Activated CD4-positive, alpha-beta T cell treated with anti-CD3 and anti-CD28 coated beads for 36 hours (primary cell): ENCODE results near the gene LRSAM1. TPM values are rescaled to one million over a fixed set of nuclear protein-coding genes. Genes with fewer than 3 reads are reported as not detected.

ENCODE experiments used
- ATAC-seq: fragments of 200-7000 bp; cut with Tn5 transposase; one replicate; pipeline ENCODE4 v1.10.0; 2021; ENCODE audit warnings: mild to moderate bottlenecking, moderate library complexity
- CTCF ChIA-PET: fragments of 350-600 bp; sonication (Branson Sonifier 250); formaldehyde crosslinking; loops from one replicate; lab custom pipeline; 2021; ENCODE audit warnings: antibody characterized with exemption; lab: Charles Lee
- POLR2A ChIA-PET: fragments of 350-600 bp; sonication (Branson Sonifier 250); formaldehyde crosslinking; loops from one replicate; lab custom pipeline; 2021; ENCODE audit warnings: antibody characterized with exemption, inconsistent platforms; lab: Charles Lee
- DNase-seq: peaks from one replicate; pipeline ENCODE4 v3.0.0-alpha.2; 2020
- H3K27ac Mint-ChIP-seq: one replicate; pipeline ENCODE4 v1.8.0; 2021; ENCODE audit warnings: mixed read lengths
- H3K27me3 Mint-ChIP-seq: one replicate; pipeline ENCODE4 v1.8.0; 2021; ENCODE audit warnings: mixed read lengths
- H3K36me3 Mint-ChIP-seq: one replicate; pipeline ENCODE4 v1.8.0; 2021; ENCODE audit warnings: low read depth, mixed read lengths
- H3K4me1 Mint-ChIP-seq: one replicate; pipeline ENCODE4 v1.8.0; 2021; ENCODE audit warnings: mixed read lengths
- H3K4me3 Mint-ChIP-seq: one replicate; pipeline ENCODE4 v1.8.0; 2021; ENCODE audit warnings: mild to moderate bottlenecking, moderate library complexity, mixed read lengths
- H3K9me3 Mint-ChIP-seq: one replicate; pipeline ENCODE4 v1.8.0; 2021; ENCODE audit warnings: low read depth, mixed read lengths
- intact Hi-C, 2 experiments: fragments of 100-400 bp; cut with DNase I in 1 of 2; cut with micrococcal nuclease in 1 of 2; formaldehyde crosslinking; loops; one replicate each; pipeline versions ENCODE4 v1.14.2 to v1.15.1; 2022 to 2024; cut with DNase I, micrococcal nuclease
- total RNA-seq, 2 experiments: library from RNA; stranded (reverse); gene quantifications; one replicate each; pipeline ENCODE4 v1.2.3, GENCODE V29; 2021

Gene LRSAM1
- total RNA-seq, 2 experiments from 2014 or later, result 20.0 to 20.4 TPM

GRCh38 chr9:127528422-127529251 lies 77.3 kb downstream of the LRSAM1 start:
- DNase-seq, result no peak
- Mint-ChIP-seq H3K27me3 (no peaks in the 10 kb centered on the region), H3K36me3 (peaks cover 19% of the 10 kb centered on the region), H3K9me3 (peaks cover 13% of the 10 kb centered on the region), H3K4me3 (no peak overlapping the region), H3K27ac (no peak overlapping the region), H3K4me1 (no peaks in the 10 kb centered on the region)
- ChIA-PET CTCF (interaction anchor here (0.5 to 0.8 kb wide), 2 partner anchors 8 to 110 kb away, joined by 3 read pairs; no protein-coding TSS in a partner anchor), POLR2A (no interaction called here)
- no peak for ATAC-seq
- intact Hi-C loops, result no loop called here

DNA sequence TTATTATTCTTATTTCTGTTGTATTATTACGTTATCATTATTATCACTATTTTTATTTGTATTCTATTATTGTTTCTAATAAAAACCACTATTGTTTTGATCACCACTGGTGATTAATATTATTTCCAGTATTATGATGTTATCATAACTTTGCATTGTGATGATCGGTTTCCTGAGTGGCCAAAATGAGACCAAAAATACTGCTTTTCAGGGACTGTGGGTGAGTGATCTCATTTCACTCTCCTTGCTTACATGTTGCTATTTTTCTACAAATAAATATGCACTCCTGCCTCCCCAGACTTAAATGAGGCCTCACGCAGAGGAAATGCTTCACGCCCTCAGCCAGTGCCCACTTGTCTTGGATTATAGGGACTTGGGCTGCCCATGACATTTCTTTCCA lies 78.4 kb downstream of the LRSAM1 start:
- ChIA-PET POLR2A (no interaction called here), CTCF (interaction anchor here (0.5 kb wide), 1 partner anchor 109 kb away, joined by 3 read pairs; no protein-coding TSS in a partner anchor)
- H3K4me3 Mint-ChIP-seq, result no peak overlapping the region
- no peaks in the 10 kb centered on the region for H3K27me3 Mint-ChIP-seq
- ATAC-seq (no peak), DNase-seq (no peak)
- peaks cover 15% of the 10 kb centered on the region for H3K36me3 Mint-ChIP-seq
- H3K4me1 Mint-ChIP-seq, result no peaks in the 10 kb centered on the region
- H3K9me3 Mint-ChIP-seq, result peaks cover 13% of the 10 kb centered on the region
- no peak overlapping the region for H3K27ac Mint-ChIP-seq
- intact Hi-C loops, result no loop called here

DNA sequence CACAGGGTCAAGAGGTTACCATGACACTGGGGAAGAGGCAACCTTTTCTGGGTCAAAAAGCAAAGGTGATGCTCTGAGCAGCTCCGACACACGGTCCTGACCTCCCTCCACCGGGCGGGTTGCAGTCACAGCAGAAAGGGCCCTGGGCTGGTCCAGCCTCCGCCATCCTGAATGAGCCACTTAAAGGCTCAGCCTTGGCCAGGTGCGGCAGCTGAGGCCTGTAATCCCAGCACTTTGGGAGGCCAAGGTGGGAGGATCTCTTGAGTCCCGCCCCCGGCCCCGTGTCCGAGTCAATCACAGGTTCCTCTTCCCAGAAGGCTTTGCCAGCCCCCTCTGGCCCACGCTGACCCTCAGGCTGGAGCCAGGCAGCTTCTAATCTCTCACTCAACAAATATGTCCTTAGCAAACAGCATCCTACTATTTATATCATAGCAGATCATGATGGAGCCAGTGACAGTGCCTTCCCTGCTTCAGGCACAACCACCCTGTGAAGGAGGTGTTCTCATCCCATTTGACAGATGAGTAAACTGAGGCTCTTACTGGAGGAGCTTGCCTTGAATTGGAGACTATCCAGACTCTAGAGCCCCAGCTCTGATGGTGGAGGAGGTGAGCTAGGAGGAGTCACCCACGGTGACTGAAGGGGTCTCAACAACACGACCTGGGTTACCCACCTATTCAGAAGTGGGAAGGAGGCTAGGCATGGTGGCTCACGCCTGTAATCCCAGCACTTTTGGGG lies 79.1 kb downstream of the LRSAM1 start:
- intact Hi-C loops, result no loop called here
- ATAC-seq (no peak), DNase-seq (no peak)
- H3K4me3 Mint-ChIP-seq, result no peak overlapping the region
- no peak overlapping the region for H3K27ac Mint-ChIP-seq
- POLR2A ChIA-PET, result interaction anchor here (0.5 kb wide), 1 partner anchor 66 kb away, joined by 3 read pairs; no protein-coding TSS in a partner anchor
- CTCF ChIA-PET, result no interaction called here
- no peaks in the 10 kb centered on the region for H3K4me1 Mint-ChIP-seq
- H3K36me3 Mint-ChIP-seq, result peaks cover 9% of the 10 kb centered on the region
- peaks cover 7% of the 10 kb centered on the region for H3K9me3 Mint-ChIP-seq
- H3K27me3 Mint-ChIP-seq, result no peaks in the 10 kb centered on the region

GRCh38 chr9:127531676-127532075 lies 80.4 kb downstream of the LRSAM1 start:
- Mint-ChIP-seq H3K27me3 (no peaks in the 10 kb centered on the region), H3K4me3 (no peak overlapping the region), H3K4me1 (no peaks in the 10 kb centered on the region), H3K36me3 (no peaks in the 10 kb centered on the region), H3K9me3 (no peaks in the 10 kb centered on the region), H3K27ac (no peak overlapping the region)
- CTCF ChIA-PET, result no interaction called here
- ATAC-seq (no peak), DNase-seq (no peak)
- POLR2A ChIA-PET, result no interaction called here
- intact Hi-C loops, result no loop called here

DNA sequence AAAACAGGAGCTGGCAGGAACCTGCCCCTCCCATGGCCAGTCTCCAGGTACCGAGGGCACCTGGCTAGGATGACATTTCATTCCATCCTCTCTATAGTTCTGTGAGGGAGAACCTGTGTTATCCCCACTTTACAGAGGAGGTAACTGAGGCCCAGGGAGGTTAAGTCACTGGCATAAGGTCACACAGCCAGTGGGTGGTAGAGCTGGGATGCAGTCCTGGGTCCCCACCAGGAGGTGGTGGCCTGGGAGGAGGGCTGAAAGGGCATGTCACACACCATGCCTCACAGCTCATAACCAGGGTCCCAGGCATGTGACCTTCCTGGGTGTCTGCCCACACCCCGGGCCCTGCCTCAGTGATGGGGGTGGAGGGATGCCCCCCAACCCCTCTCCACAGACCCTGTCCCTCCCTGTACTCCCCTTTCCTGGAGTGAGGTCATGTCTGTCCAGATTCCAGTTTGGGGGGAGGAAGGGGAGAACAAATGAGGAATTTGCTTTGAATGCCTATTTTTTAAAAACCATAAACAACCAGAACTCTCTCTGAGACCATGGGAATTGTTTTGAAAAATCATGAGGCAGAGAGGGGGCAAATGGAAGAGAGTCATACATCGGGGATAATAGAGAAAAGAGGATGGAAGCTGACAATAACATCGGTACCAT lies 83.1 kb downstream of the LRSAM1 start:
- no peaks in the 10 kb centered on the region for H3K27me3 Mint-ChIP-seq
- no peak for ATAC-seq
- H3K36me3 Mint-ChIP-seq, result no peaks in the 10 kb centered on the region
- intact Hi-C loops, result no loop called here
- H3K4me3 Mint-ChIP-seq, result no peak overlapping the region
- H3K9me3 Mint-ChIP-seq, result no peaks in the 10 kb centered on the region
- POLR2A ChIA-PET, result no interaction called here
- DNase-seq, result no peak
- H3K27ac Mint-ChIP-seq, result no peak overlapping the region
- CTCF ChIA-PET, result interaction anchor here (0.6 to 1.0 kb wide), 2 partner anchors 9 to 31 kb away, joined by 3 to 4 read pairs; no protein-coding TSS in a partner anchor
- no peaks in the 10 kb centered on the region for H3K4me1 Mint-ChIP-seq

DNA sequence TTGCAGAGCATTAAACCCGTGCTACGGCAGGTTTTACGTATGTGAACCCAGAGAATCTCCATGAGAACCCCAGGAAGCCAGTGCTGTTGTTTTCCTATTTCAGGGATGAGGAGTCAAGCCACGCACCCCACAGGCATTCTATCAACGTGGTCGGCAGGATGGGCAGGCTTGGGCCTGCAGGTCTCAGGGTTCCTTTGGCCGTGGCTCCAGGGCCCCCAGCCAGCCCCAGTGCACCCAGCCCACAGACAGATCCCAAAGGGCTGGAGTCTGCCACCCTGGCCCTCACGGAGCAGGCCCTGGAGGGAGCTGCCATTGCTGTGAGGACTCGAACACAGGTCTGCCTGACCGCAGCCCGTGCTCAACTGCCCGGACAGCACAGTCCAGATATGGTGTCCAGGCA lies 83.6 kb downstream of the LRSAM1 start:
- H3K27me3 Mint-ChIP-seq, result no peaks in the 10 kb centered on the region
- H3K9me3 Mint-ChIP-seq, result no peaks in the 10 kb centered on the region
- H3K36me3 Mint-ChIP-seq, result no peaks in the 10 kb centered on the region
- POLR2A ChIA-PET, result no interaction called here
- no peak overlapping the region for H3K4me3 Mint-ChIP-seq
- no peaks in the 10 kb centered on the region for H3K4me1 Mint-ChIP-seq
- no peak overlapping the region for H3K27ac Mint-ChIP-seq
- CTCF ChIA-PET, result interaction anchor here (1.0 kb wide), 1 partner anchor 9 kb away, joined by 4 read pairs; no protein-coding TSS in a partner anchor
- DNase-seq (no peak), ATAC-seq (no peak)
- intact Hi-C loops, result no loop called here

DNA sequence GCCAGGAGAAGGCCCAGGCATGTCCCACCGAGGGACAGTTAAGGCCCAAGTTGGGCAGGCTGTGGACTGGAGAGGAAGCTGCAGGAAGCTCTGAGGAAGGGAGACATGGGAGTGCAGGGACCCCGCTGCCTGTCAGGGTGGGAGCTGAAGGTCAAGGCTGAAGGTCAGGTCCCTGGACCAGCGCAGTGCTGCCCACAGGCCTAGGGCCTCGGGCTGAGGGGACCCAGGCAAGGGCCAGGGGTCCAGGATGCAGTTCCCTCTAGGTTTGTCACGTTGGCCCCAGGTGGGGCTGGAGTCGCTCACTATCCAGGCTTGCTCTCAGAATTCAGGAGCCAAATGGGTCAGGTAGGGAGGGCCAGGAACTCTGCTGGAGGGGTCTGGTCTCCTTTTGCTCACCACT lies 84.1 kb downstream of the LRSAM1 start:
- DNase-seq (no peak), ATAC-seq (no peak)
- Mint-ChIP-seq H3K27me3 (no peaks in the 10 kb centered on the region), H3K36me3 (no peaks in the 10 kb centered on the region), H3K9me3 (no peaks in the 10 kb centered on the region), H3K27ac (no peak overlapping the region), H3K4me3 (no peak overlapping the region), H3K4me1 (no peaks in the 10 kb centered on the region)
- ChIA-PET CTCF (interaction anchor here (1.0 kb wide), 1 partner anchor 10 kb away, joined by 4 read pairs; no protein-coding TSS in a partner anchor), POLR2A (no interaction called here)
- intact Hi-C loops, result no loop called here

DNA sequence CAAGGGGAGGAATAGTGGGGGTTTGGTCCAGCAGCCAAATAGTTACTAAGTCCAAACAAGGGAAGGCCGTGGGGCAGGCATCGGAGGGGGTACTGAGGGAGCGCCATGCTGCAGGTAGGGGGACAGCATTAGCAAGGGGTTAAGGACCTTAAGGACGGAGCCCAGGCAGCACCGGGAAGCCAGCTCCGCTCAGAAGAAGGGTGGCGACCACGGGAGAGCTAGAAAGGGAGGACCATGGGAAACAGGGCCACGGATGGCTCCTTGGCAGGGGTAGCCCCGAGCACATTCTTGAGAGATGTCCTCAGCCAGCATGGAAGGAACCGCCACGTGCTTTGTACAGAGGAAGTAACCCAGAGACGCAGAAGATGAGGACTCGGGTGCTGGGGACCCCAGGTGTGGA lies 84.5 kb downstream of the LRSAM1 start:
- DNase-seq (no peak), ATAC-seq (no peak)
- ChIA-PET POLR2A (no interaction called here), CTCF (interaction anchor here (0.6 kb wide), 1 partner anchor 1186 kb away, joined by 3 read pairs; no protein-coding TSS in a partner anchor)
- Mint-ChIP-seq H3K4me1 (no peaks in the 10 kb centered on the region), H3K9me3 (no peaks in the 10 kb centered on the region), H3K27ac (no peak overlapping the region), H3K27me3 (no peaks in the 10 kb centered on the region), H3K36me3 (no peaks in the 10 kb centered on the region), H3K4me3 (no peak overlapping the region)
- intact Hi-C loops, result no loop called here

DNA sequence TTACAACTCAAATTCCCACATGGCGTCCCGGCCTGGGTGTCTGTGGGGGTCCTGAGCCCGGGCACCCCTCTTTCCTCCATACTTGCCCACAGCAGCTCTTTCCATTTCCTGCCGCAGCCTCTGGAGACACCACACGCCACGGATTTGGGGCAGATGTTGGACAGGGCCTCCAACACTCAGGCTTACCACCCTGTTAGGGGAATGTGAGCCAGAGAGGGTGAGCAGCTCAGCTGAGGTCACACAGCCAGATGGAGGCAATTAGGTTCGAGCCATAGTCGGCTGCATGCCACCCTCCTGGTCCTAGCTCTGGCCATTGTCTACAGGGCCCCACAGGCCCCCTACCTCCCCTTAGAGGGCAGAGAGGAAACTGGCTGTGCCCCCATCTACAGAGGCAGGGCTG lies 85.2 kb downstream of the LRSAM1 start:
- intact Hi-C loops, result no loop called here
- no peak overlapping the region for H3K4me3 Mint-ChIP-seq
- no peak overlapping the region for H3K27ac Mint-ChIP-seq
- POLR2A ChIA-PET, result no interaction called here
- DNase-seq (no peak), ATAC-seq (no peak)
- H3K4me1 Mint-ChIP-seq, result no peaks in the 10 kb centered on the region
- H3K27me3 Mint-ChIP-seq, result no peaks in the 10 kb centered on the region
- no peaks in the 10 kb centered on the region for H3K36me3 Mint-ChIP-seq
- CTCF ChIA-PET, result interaction anchor here (0.6 to 1.1 kb wide), 3 partner anchors 9 to 1186 kb away, joined by 3 read pairs; no protein-coding TSS in a partner anchor
- no peaks in the 10 kb centered on the region for H3K9me3 Mint-ChIP-seq

DNA sequence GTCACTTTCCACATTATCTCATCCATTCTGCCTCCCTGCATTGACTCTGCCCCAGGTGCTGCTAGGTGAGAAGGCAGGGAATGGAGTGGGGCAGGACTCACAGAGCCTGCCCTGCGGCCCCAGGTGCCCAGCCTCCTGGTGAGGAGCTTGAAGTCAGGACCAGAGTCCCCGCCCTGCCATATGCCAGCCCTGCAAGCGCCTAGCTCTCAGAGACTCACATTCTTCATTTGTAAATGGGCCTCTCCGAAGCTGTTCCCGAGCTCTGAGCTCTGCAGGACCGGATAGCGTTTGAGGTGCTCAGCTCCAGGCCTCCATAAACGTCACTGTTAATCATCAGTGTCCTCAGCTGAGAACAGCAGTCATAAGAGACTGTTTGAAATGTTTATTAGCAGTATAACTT lies 85.7 kb downstream of the LRSAM1 start:
- no peaks in the 10 kb centered on the region for H3K9me3 Mint-ChIP-seq
- no peaks in the 10 kb centered on the region for H3K27me3 Mint-ChIP-seq
- H3K4me3 Mint-ChIP-seq, result no peak overlapping the region
- H3K27ac Mint-ChIP-seq, result no peak overlapping the region
- no peaks in the 10 kb centered on the region for H3K4me1 Mint-ChIP-seq
- ATAC-seq, result no peak
- CTCF ChIA-PET, result interaction anchor here (0.9 to 1.1 kb wide), 2 partner anchors 9 kb away, joined by 3 read pairs; no protein-coding TSS in a partner anchor
- H3K36me3 Mint-ChIP-seq, result no peaks in the 10 kb centered on the region
- POLR2A ChIA-PET, result no interaction called here
- intact Hi-C loops, result no loop called here
- DNase-seq, result no peak

DNA sequence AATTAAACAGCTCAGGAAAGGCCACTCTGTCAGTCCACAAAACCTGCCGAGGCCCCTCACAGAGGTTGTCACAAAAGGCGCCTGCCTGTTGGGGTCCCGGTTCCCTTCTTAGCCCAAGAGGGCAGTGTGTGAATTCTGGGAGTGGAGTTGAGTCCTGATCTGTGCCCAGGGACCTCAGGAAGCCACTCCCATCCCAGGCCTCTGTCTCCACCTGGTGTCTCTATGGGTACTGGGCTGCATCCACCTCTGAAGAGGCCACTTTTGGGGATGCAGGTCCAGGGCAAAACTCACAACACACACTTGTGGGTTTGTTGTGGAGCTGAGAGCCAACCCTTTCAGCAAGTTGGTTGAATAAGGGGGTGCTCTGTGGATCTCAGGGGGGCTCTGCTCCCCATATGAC lies 86.5 kb downstream of the LRSAM1 start:
- no peaks in the 10 kb centered on the region for H3K36me3 Mint-ChIP-seq

More for the DNA sequence above, 86.5 kb downstream of the LRSAM1 start:
- CTCF ChIA-PET, result interaction anchor here (1.1 kb wide), 1 partner anchor 8 kb away, joined by 3 read pairs; no protein-coding TSS in a partner anchor
- no peak overlapping the region for H3K27ac Mint-ChIP-seq
- DNase-seq, result no peak
- intact Hi-C loops, result no loop called here
- no peak for ATAC-seq
- H3K4me1 Mint-ChIP-seq, result no peaks in the 10 kb centered on the region
- H3K9me3 Mint-ChIP-seq, result no peaks in the 10 kb centered on the region
- POLR2A ChIA-PET, result no interaction called here
- H3K4me3 Mint-ChIP-seq, result no peak overlapping the region
- no peaks in the 10 kb centered on the region for H3K27me3 Mint-ChIP-seq
